ENCODE results near the gene GPR108. TPM values are rescaled to one million over a fixed set of nuclear protein-coding genes. Genes with fewer than 3 reads are reported as not detected.
"Not testable (repeated sequence)": the region's sequence is repeated elsewhere in the genome, so short reads cannot be mapped to it uniquely, and the experiment has no call there.

Gene GPR108
- total RNA-seq, 6 experiments from 2014 or later: 22.3 to 53.0 (median 41.3) TPM

- Histone ChIP-seq H3K4me3 (peak overlapping the region in 1 of 3 donors; percentile 10), H3K4me1 (peaks cover 0 to 20% (median 4%) of the 10 kb centered on the region in 4 donors), H3K9me3 (no peaks in the 10 kb centered on the region), H3K27me3 (no peaks in the 10 kb centered on the region), H3K36me3 (peaks cover 8 to 76% (median 48%) of the 10 kb centered on the region in 4 donors), H3K27ac (peak overlapping the region in 1 of 3 donors; percentile 13)
- DNase-seq: peak in 2 of 3 donors; percentile 39 to 63
- no peak for ATAC-seq
- TF ChIP-seq CTCF (IDR thresholded peaks at IDR 0.05) (no peak), POLR2A (IDR thresholded peaks at IDR 0.05) (peak; percentile 21)
- 43% methylated on average over 10 of the region's 30 CpGs for WGBS (ENCODE audit: insufficient coverage, low coverage, low lambda C conversion rate, missing lambda C conversion rate)
- intact Hi-C loops (cut with DNase I): no loop called here
Observed at GRCh38 chr19:6710273-6711077, 26.9 kb downstream of the GPR108 start.

GRCh38 chr19:6709549-6709948 is 27.8 kb downstream of the GPR108 start:
- H3K9me3 ChIP-seq: no peaks in the 10 kb centered on the region
- no peak overlapping the region for H3K27ac ChIP-seq
- peaks cover 0 to 20% (median 4%) of the 10 kb centered on the region in 4 donors for H3K4me1 ChIP-seq
- ATAC-seq (no peak), DNase-seq (peak in 2 of 3 donors; percentile 23 to 52)
- no peak for TF ChIP-seq POLR2A (IDR thresholded peaks at IDR 0.05)
- no peak overlapping the region for H3K4me3 ChIP-seq
- H3K27me3 ChIP-seq: no peaks in the 10 kb centered on the region
- H3K36me3 ChIP-seq: peaks cover 8 to 84% (median 53%) of the 10 kb centered on the region in 4 donors
- 37% methylated on average over 14 of the region's 14 CpGs for WGBS (ENCODE audit: insufficient coverage, low coverage, low lambda C conversion rate, missing lambda C conversion rate)
- intact Hi-C loops (cut with DNase I): no loop called here

- intact Hi-C loops (cut with DNase I); ATAC-seq; H3K27me3 ChIP-seq; H3K4me3 ChIP-seq; H3K27ac ChIP-seq; H3K9me3 ChIP-seq: not testable (repeated sequence)
- H3K36me3 ChIP-seq: peaks cover 14 to 88% (median 54%) of the 10 kb centered on the region in 4 donors
- WGBS (ENCODE audit: insufficient coverage, low coverage, low lambda C conversion rate, missing lambda C conversion rate): 80% methylated on average over 12 of the region's 12 CpGs
- H3K4me1 ChIP-seq: peaks cover 0 to 20% (median 4%) of the 10 kb centered on the region in 4 donors
- peak in 2 of 3 donors; percentile 11 to 14 for DNase-seq
Observed at GRCh38 chr19:6708913-6709312, 28.5 kb downstream of the GPR108 start.

- no peak for TF ChIP-seq POLR2A (IDR thresholded peaks at IDR 0.05)
- TF ChIP-seq CTCF (IDR thresholded peaks at IDR 0.05): no peak
- H3K4me1 ChIP-seq: peaks cover 0 to 20% (median 4%) of the 10 kb centered on the region in 4 donors
- H3K27ac ChIP-seq: no peak overlapping the region
- intact Hi-C loops (cut with DNase I): no loop called here
- 67% methylated on average over 2 of the region's 3 CpGs for WGBS (ENCODE audit: insufficient coverage, low coverage, low lambda C conversion rate, missing lambda C conversion rate)
- no peak for DNase-seq
- H3K9me3 ChIP-seq: no peaks in the 10 kb centered on the region
- peaks cover 19 to 93% (median 57%) of the 10 kb centered on the region in 4 donors for H3K36me3 ChIP-seq
- ATAC-seq: no peak
- no peaks in the 10 kb centered on the region for H3K27me3 ChIP-seq
- no peak overlapping the region for H3K4me3 ChIP-seq
Observed at GRCh38 chr19:6708346-6708745, 29.0 kb downstream of the GPR108 start.

- intact Hi-C loops (cut with DNase I): no loop called here
- 70% methylated on average over 2 of the region's 16 CpGs for WGBS (ENCODE audit: insufficient coverage, low coverage, low lambda C conversion rate, missing lambda C conversion rate)
- peak in 2 of 3 donors; percentile 57 to 58 for DNase-seq
- Histone ChIP-seq H3K9me3 (no peaks in the 10 kb centered on the region), H3K27me3 (no peaks in the 10 kb centered on the region), H3K36me3 (peaks cover 20 to 93% (median 57%) of the 10 kb centered on the region in 4 donors), H3K4me1 (peaks cover 0 to 20% (median 4%) of the 10 kb centered on the region in 4 donors), H3K27ac (no peak overlapping the region), H3K4me3 (no peak overlapping the region)
- ATAC-seq: peak; percentile 1 to 8 (median 4)
- TF ChIP-seq POLR2A (IDR thresholded peaks at IDR 0.05) (no peak), CTCF (IDR thresholded peaks at IDR 0.05) (no peak)
Observed at GRCh38 chr19:6707658-6708018, 29.7 kb downstream of the GPR108 start.
